GM12874 (cell line): ENCODE results near the gene PHLDA3.

Experiments
- TF ChIP-seq, protein P1 (sequence below): IDR thresholded peaks from 2 replicates; pipeline ENCODE4 v1.5.1; 2011; ENCODE audit warnings: low read depth, mild to moderate bottlenecking, control low read depth, low read length, moderate library complexity; ENCODE audit not compliant: insufficient read depth

PHLDA3 gene

GRCh38 chr1:201481004-201481380 lies 12.0 kb upstream of the PHLDA3 start:
- TF ChIP-seq, protein P1, sequence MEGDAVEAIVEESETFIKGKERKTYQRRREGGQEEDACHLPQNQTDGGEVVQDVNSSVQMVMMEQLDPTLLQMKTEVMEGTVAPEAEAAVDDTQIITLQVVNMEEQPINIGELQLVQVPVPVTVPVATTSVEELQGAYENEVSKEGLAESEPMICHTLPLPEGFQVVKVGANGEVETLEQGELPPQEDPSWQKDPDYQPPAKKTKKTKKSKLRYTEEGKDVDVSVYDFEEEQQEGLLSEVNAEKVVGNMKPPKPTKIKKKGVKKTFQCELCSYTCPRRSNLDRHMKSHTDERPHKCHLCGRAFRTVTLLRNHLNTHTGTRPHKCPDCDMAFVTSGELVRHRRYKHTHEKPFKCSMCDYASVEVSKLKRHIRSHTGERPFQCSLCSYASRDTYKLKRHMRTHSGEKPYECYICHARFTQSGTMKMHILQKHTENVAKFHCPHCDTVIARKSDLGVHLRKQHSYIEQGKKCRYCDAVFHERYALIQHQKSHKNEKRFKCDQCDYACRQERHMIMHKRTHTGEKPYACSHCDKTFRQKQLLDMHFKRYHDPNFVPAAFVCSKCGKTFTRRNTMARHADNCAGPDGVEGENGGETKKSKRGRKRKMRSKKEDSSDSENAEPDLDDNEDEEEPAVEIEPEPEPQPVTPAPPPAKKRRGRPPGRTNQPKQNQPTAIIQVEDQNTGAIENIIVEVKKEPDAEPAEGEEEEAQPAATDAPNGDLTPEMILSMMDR, result no peak

- TF ChIP-seq, protein P1, result no peak
Observed at GRCh38 chr1:201480231-201481003, 11.4 kb upstream of the PHLDA3 start.

DNA sequence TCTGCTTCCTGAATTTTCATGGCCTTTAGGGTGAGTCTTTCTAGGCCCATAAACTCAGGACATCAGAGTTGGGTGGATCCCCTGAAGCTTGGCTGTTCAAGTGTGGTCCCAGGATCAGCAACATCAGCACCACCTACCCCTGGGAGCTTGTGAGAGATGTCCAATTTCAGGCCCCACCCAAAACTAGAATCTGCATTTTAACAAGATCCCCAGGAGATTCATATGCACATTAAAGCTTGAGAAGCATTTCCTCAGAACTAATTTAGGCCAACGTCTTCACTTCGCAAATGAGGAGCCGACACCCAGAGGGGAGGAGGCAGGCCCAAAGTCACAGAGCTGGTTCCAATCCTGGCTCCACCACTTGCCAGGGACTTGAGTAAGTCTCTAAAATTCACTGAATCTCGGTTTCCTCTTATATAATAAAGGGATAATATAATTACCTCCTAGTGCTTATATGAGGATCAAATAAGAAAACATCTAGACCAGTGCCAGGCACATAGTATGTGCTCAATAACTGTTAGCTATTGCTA lies 10.3 kb upstream of the PHLDA3 start:
- TF ChIP-seq, protein P1, result no peak

DNA sequence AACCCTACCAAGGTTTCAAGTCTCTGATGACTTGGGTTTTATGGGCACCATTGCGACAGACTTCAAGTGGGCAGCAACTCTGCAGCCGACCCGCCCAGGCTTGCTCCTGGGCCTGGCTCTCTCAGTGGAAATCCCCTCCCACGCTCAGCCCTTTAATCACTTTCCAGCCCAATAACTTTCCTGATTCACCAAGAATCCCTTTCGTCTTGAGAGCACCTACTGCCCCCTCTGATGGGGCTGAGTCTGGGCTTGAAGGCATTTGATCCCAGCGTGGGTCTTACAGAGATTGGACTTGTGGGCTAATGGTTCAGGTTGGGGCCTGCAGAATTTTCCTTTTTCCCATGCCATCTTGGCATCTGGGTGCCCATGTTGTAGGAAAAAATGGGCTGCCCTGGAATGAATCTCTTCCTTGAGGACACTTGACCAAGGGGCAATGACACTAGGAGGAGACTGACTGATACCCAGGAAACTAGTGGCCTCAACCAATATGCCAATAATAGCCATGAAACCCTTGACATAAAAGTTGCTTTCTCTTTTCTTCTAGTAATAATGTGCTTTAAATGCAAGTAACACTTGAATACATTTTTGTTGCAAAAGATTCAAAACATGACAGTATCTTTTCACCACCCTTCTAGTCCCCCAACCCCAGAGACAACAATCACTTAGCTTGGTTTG lies 7.8 kb upstream of the PHLDA3 start:
- TF ChIP-seq, protein P1, result no peak

GRCh38 chr1:201475915-201476669 lies 7.1 kb upstream of the PHLDA3 start:
- TF ChIP-seq, protein P1, result no peak

GRCh38 chr1:201475130-201475529 lies 6.1 kb upstream of the PHLDA3 start:
- TF ChIP-seq, protein P1, result no peak

- TF ChIP-seq, protein P1, result no peak
Observed at GRCh38 chr1:201473296-201473695, 4.3 kb upstream of the PHLDA3 start.
